ENCODE measurements around the gene ENAH.

GRCh38 chr1:225578251-225578977, 74.5 kb downstream of the ENAH start:
- TF ChIP-seq CTCF (IDR thresholded peaks at IDR 0.05) (no peak), POLR2A (IDR thresholded peaks at IDR 0.05) (no peak)

All from uterus (tissue), 2 donors.